Ectodermal cell (in vitro differentiated cells): ENCODE measurements around the gene HMG20A. TPM values are rescaled to one million over a fixed set of nuclear protein-coding genes. Genes with fewer than 3 reads are reported as not detected.
A peak's percentile ranks its signal among the peaks of the same experiment; 100 is the strongest.

Source experiments
- H3K27ac ChIP-seq: 2 replicates; pipeline ENCODE4 v1.7.0; 2013; ENCODE audit warnings: mild to moderate bottlenecking, low read depth, low read length; ENCODE audit not compliant: insufficient read depth, poor library complexity, severe bottlenecking
- H3K27me3 ChIP-seq: 2 replicates; pipeline ENCODE4 v1.7.0; 2013; ENCODE audit warnings: mild to moderate bottlenecking, low read length; ENCODE audit not compliant: insufficient read depth, control insufficient read depth, poor library complexity, severe bottlenecking
- H3K36me3 ChIP-seq: one replicate; pipeline ENCODE4 v1.7.0; 2013; ENCODE audit warnings: low read length; ENCODE audit not compliant: control insufficient read depth, insufficient read depth
- H3K4me1 ChIP-seq: one replicate; pipeline ENCODE4 v1.7.0; 2013; ENCODE audit warnings: low read length; ENCODE audit not compliant: control insufficient read depth, insufficient read depth
- H3K4me3 ChIP-seq: 2 replicates; pipeline ENCODE4 v1.7.0; 2013; ENCODE audit warnings: low read depth, low read length, control low read depth; ENCODE audit not compliant: insufficient read depth
- H3K9me3 ChIP-seq: 2 replicates; pipeline ENCODE4 v1.7.0; 2013; ENCODE audit warnings: mild to moderate bottlenecking, low read length, moderate library complexity; ENCODE audit not compliant: control insufficient read depth
- WGBS, 2 experiments: methylation state at CpG; one replicate each; pipeline ENCODE4 v1.1.7; 2013; ENCODE audit warnings: missing lambda C conversion rate in 2 of 2; 5-methylcytosine and 5-hydroxymethylcytosine counted together
- polyA plus RNA-seq, 4 experiments: library from polyadenylated mRNA; stranded (reverse); fragments of 50-300 nt; gene quantifications; one replicate each; pipeline ENCODE4 v1.2.3, GENCODE V29; 2013

The HMG20A gene
- polyA plus RNA-seq (2013, experiment 1 of 4), result 68.3 TPM
- polyA plus RNA-seq (2013, experiment 2 of 4), result 66.6 TPM
- polyA plus RNA-seq (2013, experiment 3 of 4), result 50.9 TPM
- 59.1 TPM for polyA plus RNA-seq (2013, experiment 4 of 4)

- 0 to 1% methylated on average over 25 of the region's 25 CpGs for WGBS, 2 experiments
- Histone ChIP-seq H3K27me3 (no peaks in the 10 kb centered on the region), H3K9me3 (no peaks in the 10 kb centered on the region), H3K4me3 (peak within 1 kb of the TSS; percentile 95), H3K27ac (peak within 1 kb of the TSS; percentile 64), H3K36me3 (no peaks in the 10 kb centered on the region), H3K4me1 (peaks cover 8% of the 10 kb centered on the region)
Measured at GRCh38 chr15:77420610-77421369, at the start of gene HMG20A. Gene HMG20A (plus strand): TSS chr15:77420888. CDS start chr15:77458408, 37,520 bp downstream.

GRCh38 chr15:77371850-77372563 is 48.7 kb upstream of the HMG20A start:
- Histone ChIP-seq H3K4me3 (no peak overlapping the region), H3K9me3 (no peaks in the 10 kb centered on the region), H3K27me3 (no peaks in the 10 kb centered on the region), H3K27ac (no peak overlapping the region), H3K36me3 (no peaks in the 10 kb centered on the region), H3K4me1 (no peaks in the 10 kb centered on the region)
- 94% methylated on average over 5 of the region's 5 CpGs for WGBS, 2 experiments

- H3K4me1 ChIP-seq, result no peaks in the 10 kb centered on the region
- H3K9me3 ChIP-seq, result no peaks in the 10 kb centered on the region
- no peak overlapping the region for H3K4me3 ChIP-seq
- no peaks in the 10 kb centered on the region for H3K27me3 ChIP-seq
- no peaks in the 10 kb centered on the region for H3K36me3 ChIP-seq
- 93 to 94% methylated on average over 3 of the region's 4 CpGs for WGBS, 2 experiments
- no peak overlapping the region for H3K27ac ChIP-seq
Measured at GRCh38 chr15:77373441-77373840, 47.2 kb upstream of the HMG20A start.

- WGBS, 2 experiments, result 87 to 100% methylated on average over 1 of the region's 1 CpG
- H3K4me3 ChIP-seq, result no peak overlapping the region
- no peaks in the 10 kb centered on the region for H3K9me3 ChIP-seq
- no peaks in the 10 kb centered on the region for H3K27me3 ChIP-seq
- H3K36me3 ChIP-seq, result no peaks in the 10 kb centered on the region
- no peaks in the 10 kb centered on the region for H3K4me1 ChIP-seq
- H3K27ac ChIP-seq, result no peak overlapping the region
Measured at GRCh38 chr15:77375133-77375532, 45.6 kb upstream of the HMG20A start.

- no peak overlapping the region for H3K27ac ChIP-seq
- 90 to 100% methylated on average over 1 of the region's 1 CpG for WGBS, 2 experiments
- H3K4me1 ChIP-seq, result no peaks in the 10 kb centered on the region
Measured at GRCh38 chr15:77376770-77377169, 43.9 kb upstream of the HMG20A start.

GRCh38 chr15:77380033-77380432 is 40.7 kb upstream of the HMG20A start:
- no peaks in the 10 kb centered on the region for H3K36me3 ChIP-seq
- 94 to 97% methylated on average over 4 of the region's 4 CpGs for WGBS, 2 experiments
- no peak overlapping the region for H3K4me3 ChIP-seq

More at GRCh38 chr15:77376770-77377169, 43.9 kb upstream of the HMG20A start:
- no peaks in the 10 kb centered on the region for H3K9me3 ChIP-seq
- no peaks in the 10 kb centered on the region for H3K27me3 ChIP-seq
- H3K4me3 ChIP-seq, result no peak overlapping the region
- H3K36me3 ChIP-seq, result no peaks in the 10 kb centered on the region

GRCh38 chr15:77384086-77384485 is 36.6 kb upstream of the HMG20A start:
- Histone ChIP-seq H3K27me3 (no peaks in the 10 kb centered on the region), H3K36me3 (no peaks in the 10 kb centered on the region), H3K4me1 (no peaks in the 10 kb centered on the region), H3K4me3 (no peak overlapping the region), H3K9me3 (no peaks in the 10 kb centered on the region), H3K27ac (no peak overlapping the region)

More at GRCh38 chr15:77380033-77380432, 40.7 kb upstream of the HMG20A start:
- Histone ChIP-seq H3K9me3 (no peaks in the 10 kb centered on the region), H3K27me3 (no peaks in the 10 kb centered on the region), H3K27ac (no peak overlapping the region), H3K4me1 (no peaks in the 10 kb centered on the region)

- H3K27me3 ChIP-seq, result no peaks in the 10 kb centered on the region
- H3K9me3 ChIP-seq, result no peaks in the 10 kb centered on the region
- H3K36me3 ChIP-seq, result no peaks in the 10 kb centered on the region
- no peak overlapping the region for H3K27ac ChIP-seq
- H3K4me1 ChIP-seq, result no peaks in the 10 kb centered on the region
- H3K4me3 ChIP-seq, result no peak overlapping the region
Measured at GRCh38 chr15:77384589-77385359, 35.9 kb upstream of the HMG20A start.

GRCh38 chr15:77386626-77387025 is 34.1 kb upstream of the HMG20A start:
- no peaks in the 10 kb centered on the region for H3K36me3 ChIP-seq
- no peak overlapping the region for H3K27ac ChIP-seq
- no peaks in the 10 kb centered on the region for H3K9me3 ChIP-seq
- no peaks in the 10 kb centered on the region for H3K4me1 ChIP-seq
- H3K4me3 ChIP-seq, result no peak overlapping the region
- H3K27me3 ChIP-seq, result no peaks in the 10 kb centered on the region
- 81 to 92% methylated on average over 2 of the region's 2 CpGs for WGBS, 2 experiments
